Glutamatergic neuron (in vitro differentiated cells): ENCODE results near the gene PLA1A. TPM values are rescaled to one million over a fixed set of nuclear protein-coding genes. Genes with fewer than 3 reads are reported as not detected.

ENCODE experiments used
- DNase-seq: peaks from one replicate; pipeline ENCODE4 v3.0.0; 2022
- H3K27ac Mint-ChIP-seq: one replicate; pipeline ENCODE4 v1.8.0; 2020; ENCODE audit warnings: mild to moderate bottlenecking, mixed read lengths, inconsistent platforms; ENCODE audit not compliant: unreplicated experiment
- H3K27me3 Mint-ChIP-seq: one replicate; pipeline ENCODE4 v1.8.0; 2020; ENCODE audit warnings: mild to moderate bottlenecking, moderate library complexity, mixed read lengths, inconsistent platforms; ENCODE audit not compliant: unreplicated experiment
- H3K36me3 Mint-ChIP-seq: one replicate; pipeline ENCODE4 v1.8.0; 2020; ENCODE audit warnings: mild to moderate bottlenecking, mixed read lengths, inconsistent platforms; ENCODE audit not compliant: unreplicated experiment
- H3K4me1 Mint-ChIP-seq: one replicate; pipeline ENCODE4 v1.8.0; 2020; ENCODE audit warnings: mild to moderate bottlenecking, low read depth, mixed read lengths, inconsistent platforms; ENCODE audit not compliant: unreplicated experiment
- H3K4me3 Mint-ChIP-seq: one replicate; pipeline ENCODE4 v1.8.0; 2020; ENCODE audit warnings: mild to moderate bottlenecking, mixed read lengths, inconsistent platforms; ENCODE audit not compliant: unreplicated experiment
- H3K9me3 Mint-ChIP-seq: one replicate; pipeline ENCODE4 v1.8.0; 2020; ENCODE audit warnings: mild to moderate bottlenecking, moderate library complexity, mixed read lengths, inconsistent platforms; ENCODE audit not compliant: unreplicated experiment
- total RNA-seq: library from RNA; stranded (reverse); fragmentation: NEBNext Ultra II Directional; extraction: Animal tissue kit (Norgen Biotek cat#: 25700); gene quantifications from one replicate; pipeline ENCODE4 v1.2.1, GENCODE V29; 2021; ENCODE audit not compliant: unreplicated experiment
- TF ChIP-seq, protein P1 (sequence below): fragments of 200-600 bp; sonication (generic); IDR thresholded peaks from one replicate; pipeline ENCODE4 v1.5.0; 2021; ENCODE audit not compliant: partially characterized antibody, unreplicated experiment

Gene PLA1A
- total RNA-seq, 1 donor from 2014 or later = not detected

DNA sequence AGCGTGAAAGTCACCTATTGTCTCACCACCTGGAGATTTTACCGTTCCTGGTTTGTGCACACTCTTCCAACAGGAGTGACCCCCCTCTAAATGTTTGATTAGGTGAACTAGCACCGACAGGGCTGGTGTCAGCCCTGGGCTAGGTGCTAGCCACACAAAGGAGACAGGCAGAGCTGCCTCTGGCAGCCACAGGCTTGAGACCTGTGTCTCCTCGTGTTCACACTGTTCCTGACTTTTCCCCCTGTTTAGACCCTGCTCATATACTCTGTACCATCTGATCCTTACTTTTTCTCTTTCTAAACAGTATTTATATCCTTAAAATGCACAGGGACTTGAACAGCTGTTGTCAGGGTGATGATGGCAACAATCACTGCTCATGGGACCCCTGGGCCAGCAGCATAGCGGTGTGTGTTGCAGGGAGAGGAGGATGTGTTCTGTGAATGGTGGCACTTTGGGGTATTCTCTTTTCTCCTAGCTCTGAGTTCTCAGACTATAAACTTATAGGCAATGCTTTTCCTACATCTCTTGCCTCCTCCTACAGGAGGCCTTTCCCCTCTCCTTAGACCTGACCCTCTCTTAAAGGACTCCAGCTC, 43.8 kb upstream of the PLA1A start:
- peaks cover 3% of the 10 kb centered on the region for H3K9me3 Mint-ChIP-seq

DNA sequence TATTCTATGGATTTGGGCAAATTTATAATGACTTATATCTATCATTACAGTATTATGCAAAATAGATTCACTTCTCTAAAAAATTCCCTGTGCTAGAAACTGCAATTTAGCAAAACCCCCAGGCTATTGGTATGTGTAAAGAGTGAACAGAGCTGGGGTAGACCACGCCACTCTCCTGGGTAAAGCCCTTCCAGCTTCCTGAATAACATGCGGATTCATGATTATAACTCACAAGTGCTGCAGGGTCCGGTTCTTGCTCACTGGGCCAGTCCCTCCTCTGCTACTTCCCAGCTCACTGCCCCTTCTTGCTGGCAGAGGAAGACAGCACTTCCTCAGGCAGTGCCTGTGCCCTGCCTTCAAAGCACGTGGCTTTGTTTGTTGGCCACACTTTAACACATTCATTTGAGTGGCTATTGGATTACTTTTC, 42.4 kb upstream of the PLA1A start:
- Mint-ChIP-seq H3K36me3 (peaks cover 4% of the 10 kb centered on the region), H3K4me1 (no peaks in the 10 kb centered on the region), H3K4me3 (no peak overlapping the region), H3K27me3 (peaks cover 2% of the 10 kb centered on the region), H3K27ac (no peak overlapping the region), H3K9me3 (peaks cover 5% of the 10 kb centered on the region)
- DNase-seq = no peak
- TF ChIP-seq, protein P1, sequence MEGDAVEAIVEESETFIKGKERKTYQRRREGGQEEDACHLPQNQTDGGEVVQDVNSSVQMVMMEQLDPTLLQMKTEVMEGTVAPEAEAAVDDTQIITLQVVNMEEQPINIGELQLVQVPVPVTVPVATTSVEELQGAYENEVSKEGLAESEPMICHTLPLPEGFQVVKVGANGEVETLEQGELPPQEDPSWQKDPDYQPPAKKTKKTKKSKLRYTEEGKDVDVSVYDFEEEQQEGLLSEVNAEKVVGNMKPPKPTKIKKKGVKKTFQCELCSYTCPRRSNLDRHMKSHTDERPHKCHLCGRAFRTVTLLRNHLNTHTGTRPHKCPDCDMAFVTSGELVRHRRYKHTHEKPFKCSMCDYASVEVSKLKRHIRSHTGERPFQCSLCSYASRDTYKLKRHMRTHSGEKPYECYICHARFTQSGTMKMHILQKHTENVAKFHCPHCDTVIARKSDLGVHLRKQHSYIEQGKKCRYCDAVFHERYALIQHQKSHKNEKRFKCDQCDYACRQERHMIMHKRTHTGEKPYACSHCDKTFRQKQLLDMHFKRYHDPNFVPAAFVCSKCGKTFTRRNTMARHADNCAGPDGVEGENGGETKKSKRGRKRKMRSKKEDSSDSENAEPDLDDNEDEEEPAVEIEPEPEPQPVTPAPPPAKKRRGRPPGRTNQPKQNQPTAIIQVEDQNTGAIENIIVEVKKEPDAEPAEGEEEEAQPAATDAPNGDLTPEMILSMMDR = no peak

More for the DNA sequence above, 43.8 kb upstream of the PLA1A start:
- no peak overlapping the region for H3K4me3 Mint-ChIP-seq
- H3K4me1 Mint-ChIP-seq = no peaks in the 10 kb centered on the region
- no peak overlapping the region for H3K27ac Mint-ChIP-seq
- TF ChIP-seq, protein P1 = no peak
- peaks cover 4% of the 10 kb centered on the region for H3K36me3 Mint-ChIP-seq
- DNase-seq = no peak
- H3K27me3 Mint-ChIP-seq = no peaks in the 10 kb centered on the region

DNA sequence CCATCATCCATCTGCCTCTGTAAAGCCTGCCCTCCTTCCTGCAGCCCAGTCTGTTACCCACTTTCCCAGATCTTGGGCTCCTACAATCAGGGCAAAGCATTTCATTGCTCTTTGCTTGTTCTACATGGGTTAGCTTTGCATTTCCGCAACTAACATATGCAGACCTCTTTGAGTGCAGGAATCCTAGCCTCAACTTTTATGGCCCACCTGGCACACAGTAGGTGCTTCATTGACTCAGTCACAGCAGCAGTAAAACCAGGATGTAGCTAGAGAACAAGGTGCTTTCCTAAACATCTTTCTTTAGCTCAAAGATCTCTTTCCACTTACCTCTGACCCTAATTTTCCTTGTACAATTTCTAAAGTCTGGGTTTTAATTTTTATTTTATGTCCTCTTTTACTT, 41.8 kb upstream of the PLA1A start:
- Mint-ChIP-seq H3K4me1 (no peaks in the 10 kb centered on the region), H3K4me3 (no peak overlapping the region), H3K36me3 (peaks cover 4% of the 10 kb centered on the region), H3K27ac (no peak overlapping the region), H3K27me3 (peaks cover 2% of the 10 kb centered on the region), H3K9me3 (peaks cover 5% of the 10 kb centered on the region)
- DNase-seq = no peak
- TF ChIP-seq, protein P1 = no peak

DNA sequence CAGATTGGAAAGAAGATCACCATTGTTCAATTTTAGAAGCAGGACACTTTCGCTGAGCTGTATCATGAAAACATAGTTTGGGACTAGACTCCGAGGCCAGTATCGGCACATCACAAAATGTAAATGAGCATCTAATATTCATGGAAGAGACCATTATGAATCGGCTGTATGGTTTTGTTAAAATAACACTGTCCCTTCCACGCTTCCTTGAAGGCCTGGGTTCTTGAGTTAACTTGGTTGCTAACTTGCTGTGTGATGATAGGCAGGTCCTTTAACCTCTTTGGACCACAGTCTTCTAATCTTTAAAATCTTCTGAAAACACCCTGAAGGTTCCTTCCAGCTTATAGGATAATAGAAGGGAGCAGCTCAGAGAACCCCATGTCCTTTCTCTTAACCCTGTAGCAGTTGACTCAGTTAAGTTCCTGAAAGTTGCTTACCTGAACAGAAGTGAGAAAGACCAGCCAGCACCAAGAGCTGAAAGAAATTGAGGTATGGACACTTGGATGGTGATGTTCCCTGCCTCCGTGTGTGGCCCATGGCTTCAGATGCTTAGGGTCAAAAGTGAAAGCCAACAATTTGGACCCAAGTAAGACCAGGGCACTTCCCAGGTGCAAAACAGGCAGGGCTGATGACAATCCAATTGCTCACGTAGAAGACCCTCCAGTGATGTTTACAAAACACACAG, 40.4 kb upstream of the PLA1A start:
- no peak overlapping the region for H3K4me3 Mint-ChIP-seq
- TF ChIP-seq, protein P1 = no peak
- peaks cover 2% of the 10 kb centered on the region for H3K27me3 Mint-ChIP-seq
- no peak for DNase-seq
- no peak overlapping the region for H3K27ac Mint-ChIP-seq
- peaks cover 5% of the 10 kb centered on the region for H3K9me3 Mint-ChIP-seq
- H3K36me3 Mint-ChIP-seq = no peaks in the 10 kb centered on the region
- H3K4me1 Mint-ChIP-seq = no peaks in the 10 kb centered on the region

DNA sequence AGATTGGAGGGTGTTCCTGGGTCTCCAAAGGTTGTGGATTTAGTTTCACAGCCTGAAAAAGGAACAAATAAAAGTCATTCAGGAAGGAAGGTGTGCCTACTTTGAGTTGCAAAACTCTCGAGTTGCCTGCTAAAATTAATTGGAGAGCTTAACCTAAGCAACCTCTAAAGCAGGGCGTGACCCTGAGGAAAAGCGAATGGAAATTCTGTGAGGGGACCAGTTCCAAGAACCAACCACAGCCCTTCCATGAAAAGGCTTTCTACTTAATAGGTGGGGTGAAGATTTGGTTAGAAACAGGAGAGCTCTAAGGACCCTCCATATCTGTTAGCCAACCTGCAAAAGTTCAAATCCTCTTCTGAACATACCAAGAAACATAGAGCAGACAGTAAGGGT, 39.8 kb upstream of the PLA1A start:
- H3K9me3 Mint-ChIP-seq = peaks cover 5% of the 10 kb centered on the region
- DNase-seq = no peak
- peaks cover 2% of the 10 kb centered on the region for H3K27me3 Mint-ChIP-seq
- no peaks in the 10 kb centered on the region for H3K36me3 Mint-ChIP-seq
- H3K27ac Mint-ChIP-seq = no peak overlapping the region
- TF ChIP-seq, protein P1 = no peak
- no peaks in the 10 kb centered on the region for H3K4me1 Mint-ChIP-seq
- H3K4me3 Mint-ChIP-seq = no peak overlapping the region
